GM12892 (cell line): ENCODE measurements around the gene XPO5.

Experiments used
- POLR2A ChIP-seq: IDR thresholded peaks from 2 replicates; pipeline ENCODE4 v1.6.1; 2011; ENCODE audit warnings: low read depth, low read length, control low read depth
- POLR2AphosphoS5 ChIP-seq: IDR thresholded peaks from 2 replicates; pipeline ENCODE4 v1.6.1; 2011; ENCODE audit warnings: low read depth, low read length, control low read depth
- TAF1 ChIP-seq: IDR thresholded peaks from 2 replicates; pipeline ENCODE4 v1.6.1; 2011; ENCODE audit warnings: low read depth, mild to moderate bottlenecking, control low read depth, low read length, borderline replicate concordance

DNA sequence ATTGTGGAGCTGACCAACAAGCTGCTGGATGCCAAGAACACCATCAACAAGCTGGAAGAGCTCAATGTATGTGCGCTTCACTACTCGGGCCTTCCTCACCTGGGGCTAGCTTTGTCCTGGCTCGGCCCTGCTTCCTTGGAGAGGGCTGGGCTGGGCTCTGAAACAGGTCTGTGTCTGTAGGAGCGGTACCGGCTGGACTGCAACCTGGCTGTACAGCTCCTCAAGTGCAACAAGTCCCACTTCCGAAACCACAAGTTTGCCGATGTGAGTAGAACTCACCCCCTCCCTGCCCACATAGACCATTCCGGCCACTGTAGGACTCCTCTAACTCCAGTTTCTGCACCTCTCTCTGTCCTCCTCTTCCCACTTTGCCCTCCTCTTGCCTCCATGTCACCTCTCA is 72.4 kb downstream of the XPO5 start:
- TF ChIP-seq POLR2A (no peak), TAF1 (no peak), POLR2AphosphoS5 (no peak)
